LNCAP (cell line): ENCODE results near the gene ZNF23.

Source experiments
- CTCF ChIP-seq: fragments of 450-650 bp; IDR thresholded peaks from 2 replicates; pipeline ENCODE4 v1.5.1; 2017; ENCODE audit warnings: mild to moderate bottlenecking

The ZNF23 gene

GRCh38 chr16:71412270-71413160, 49.5 kb downstream of the ZNF23 start:
- peak; percentile 82 for TF ChIP-seq CTCF

- TF ChIP-seq CTCF, result no peak
These were observed 51.9 kb downstream of the ZNF23 start for GRCh38 chr16:71410146-71410545.

- TF ChIP-seq CTCF, result no peak
These were observed 52.9 kb downstream of the ZNF23 start for GRCh38 chr16:71409011-71409775.

GRCh38 chr16:71408536-71408935, 53.5 kb downstream of the ZNF23 start:
- TF ChIP-seq CTCF, result no peak

- TF ChIP-seq CTCF, result no peak
These were observed 54.3 kb downstream of the ZNF23 start for GRCh38 chr16:71407731-71408130.

- TF ChIP-seq CTCF, result no peak
These were observed 55.3 kb downstream of the ZNF23 start for GRCh38 chr16:71406724-71407123.

GRCh38 chr16:71406316-71406715, 55.7 kb downstream of the ZNF23 start:
- TF ChIP-seq CTCF, result no peak
